Measurements from ENCODE around the gene GAMT. TPM values are rescaled to one million over a fixed set of nuclear protein-coding genes. Genes with fewer than 3 reads are reported as not detected.

Gene GAMT
- total and polyA plus RNA-seq, 2 of the 13 experiments (the other 11 are each of a cell fraction or from before 2014, with no cell fraction given), result 115 to 124 TPM

GRCh38 chr19:1400281-1401137 is 833 bp downstream of the GAMT start (continued):
- TF ChIP-seq ZNF407 (CRISPR knock-in tag; IDR thresholded peaks at IDR 0.05; ENCODE audit: not compliant biosample characterization) (peak; percentile 10), ZSCAN25 (CRISPR knock-in tag; IDR thresholded peaks at IDR 0.05) (peak; percentile 75; the same call in 1 of the 2 replicates), ASH2L (IDR thresholded peaks at IDR 0.05; ENCODE audit: insufficient read length, low read depth, low read length) (no peak), ZNF468 (CRISPR knock-in tag; IDR thresholded peaks at IDR 0.05) (no peak), PHF20 (CRISPR knock-in tag; IDR thresholded peaks at IDR 0.05) (peak; percentile 47; the same call in 1 of the 2 replicates), ZBTB21 (CRISPR knock-in tag; IDR thresholded peaks at IDR 0.05) (no peak; the same call in 1 of the 2 replicates), SMAD3 (CRISPR knock-in tag; IDR thresholded peaks at IDR 0.05) (peak; percentile 45; the same call in 1 of the 2 replicates), ZNF350 (CRISPR knock-in tag; IDR thresholded peaks at IDR 0.05; ENCODE audit: borderline replicate concordance, low read depth) (peak; percentile 73; the same call in 1 of the 2 replicates), ZNF317 (CRISPR knock-in tag; IDR thresholded peaks at IDR 0.05) (no peak; the same call in 1 of the 2 replicates), NFYB (CRISPR knock-in tag; IDR thresholded peaks at IDR 0.05) (peak; percentile 70), KMT2A (CRISPR knock-in tag; IDR thresholded peaks at IDR 0.05) (no peak; the same call in 1 of the 2 replicates), YEATS2 (CRISPR knock-in tag; IDR thresholded peaks at IDR 0.05; ENCODE audit: borderline replicate concordance) (peak; percentile 62; the same call in 1 of the 2 replicates), SOX5 (CRISPR knock-in tag; IDR thresholded peaks at IDR 0.05; ENCODE audit: borderline replicate concordance) (peak; percentile 40; the same call in 1 of the 2 replicates), ZSCAN29 (CRISPR knock-in tag; conservative IDR thresholded peaks at IDR 0.05) (no peak), ZFP62 (CRISPR knock-in tag; IDR thresholded peaks at IDR 0.05) (no peak), KDM1A (CRISPR knock-in tag; IDR thresholded peaks at IDR 0.05) (peak; percentile 100), MED1 (CRISPR knock-in tag; IDR thresholded peaks at IDR 0.05) (peak; percentile 85), ZNF18 (CRISPR knock-in tag; IDR thresholded peaks at IDR 0.05; ENCODE audit: insufficient replicate concordance) (peak; percentile 49), PAWR (CRISPR knock-in tag; IDR thresholded peaks at IDR 0.05; ENCODE audit: borderline replicate concordance) (peak; percentile 32; the same call in 1 of the 2 replicates), ZFX (CRISPR knock-in tag; IDR thresholded peaks at IDR 0.05; ENCODE audit: low read depth) (peak; percentile 76)

Data from HepG2 (cell line).